ENCODE data around the gene TIMM22.
"Not testable (repeated sequence)": the region's sequence is repeated elsewhere in the genome, so short reads cannot be mapped to it uniquely, and the experiment has no call there.

Gene TIMM22

GRCh38 chr17:1043601-1044251 is 46.8 kb downstream of the TIMM22 start:
- DNase-seq = no peak

DNA sequence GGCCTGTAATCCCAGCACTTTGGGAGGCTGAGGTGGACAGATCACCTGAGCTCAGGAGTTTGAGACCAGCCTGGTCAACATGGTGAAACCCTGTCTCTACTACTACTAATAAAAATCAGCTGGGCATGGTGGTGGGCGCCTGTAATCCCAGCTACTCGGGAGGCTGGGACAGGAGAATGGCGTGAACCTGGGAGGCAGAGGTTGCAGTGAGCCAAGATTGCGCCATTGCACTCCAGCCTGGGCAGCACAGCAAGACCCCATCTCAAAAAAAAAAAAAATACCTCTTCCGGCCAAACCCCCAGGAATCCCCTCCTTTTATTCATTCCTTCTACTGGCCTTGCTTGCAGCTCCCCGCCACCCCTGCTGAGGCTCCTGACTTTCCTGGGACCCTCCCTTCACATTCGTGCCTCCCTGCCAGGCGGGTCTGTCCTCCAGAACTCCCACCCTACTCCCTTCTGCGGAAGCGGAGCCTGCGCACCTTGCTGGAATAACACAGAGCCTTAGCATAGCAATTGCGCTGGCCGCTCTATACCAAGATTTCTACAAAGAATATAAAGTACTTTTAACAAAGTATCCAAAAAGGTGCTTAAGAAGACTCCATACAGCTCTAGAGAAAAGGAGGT is 47.6 kb downstream of the TIMM22 start:
- not testable (repeated sequence) for DNase-seq

DNA sequence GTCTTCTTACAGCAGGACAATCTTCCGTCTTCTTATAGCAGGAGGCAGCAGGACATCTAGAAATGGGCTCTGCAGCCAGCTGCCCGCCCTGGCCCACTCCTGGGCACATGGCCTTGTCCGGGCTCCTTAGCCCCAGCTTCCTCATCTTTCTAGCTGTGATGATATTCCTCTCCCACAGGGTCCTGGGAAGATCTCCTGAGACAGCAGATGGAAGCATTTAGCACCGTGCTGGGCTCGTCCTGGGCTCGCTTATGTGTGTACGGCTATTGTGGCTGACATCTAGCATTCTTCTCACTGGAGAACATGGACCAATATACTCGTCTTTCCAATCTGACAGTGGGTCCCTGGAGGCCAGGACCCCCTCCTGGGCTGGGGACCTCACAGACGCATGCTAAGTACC is 48.5 kb downstream of the TIMM22 start:
- DNase-seq = no peak

- no peak for DNase-seq
These were observed 50.4 kb downstream of the TIMM22 start for GRCh38 chr17:1047177-1047878.

DNA sequence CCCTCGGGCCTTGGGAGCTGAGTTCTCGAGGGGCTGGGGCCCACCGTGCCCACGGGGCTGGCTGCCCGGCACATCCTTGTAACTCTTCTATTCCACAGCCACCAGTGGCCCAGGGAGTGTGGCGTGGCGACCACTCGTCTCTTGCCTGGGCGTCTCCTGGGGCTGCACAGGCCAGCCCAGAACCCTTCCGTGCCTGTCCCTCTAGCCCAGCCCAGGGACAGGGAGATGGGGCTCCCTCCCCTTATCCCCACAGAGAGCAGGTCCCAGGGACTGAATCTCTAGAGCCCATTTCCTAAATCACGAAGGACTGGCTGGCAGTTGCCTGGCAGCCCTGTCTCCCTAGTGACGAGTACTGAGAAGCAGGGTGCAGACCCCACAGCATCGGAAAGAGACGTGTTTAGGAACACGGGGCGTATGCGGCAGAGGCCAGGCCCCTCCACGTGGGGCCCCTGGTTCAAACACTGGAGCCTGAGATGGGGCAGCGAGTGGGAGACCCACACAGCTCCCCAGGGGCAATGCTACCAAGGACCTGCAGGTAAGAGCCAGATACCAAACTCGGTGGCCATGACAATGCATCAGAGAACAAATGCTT is 51.0 kb downstream of the TIMM22 start:
- DNase-seq = no peak

DNA sequence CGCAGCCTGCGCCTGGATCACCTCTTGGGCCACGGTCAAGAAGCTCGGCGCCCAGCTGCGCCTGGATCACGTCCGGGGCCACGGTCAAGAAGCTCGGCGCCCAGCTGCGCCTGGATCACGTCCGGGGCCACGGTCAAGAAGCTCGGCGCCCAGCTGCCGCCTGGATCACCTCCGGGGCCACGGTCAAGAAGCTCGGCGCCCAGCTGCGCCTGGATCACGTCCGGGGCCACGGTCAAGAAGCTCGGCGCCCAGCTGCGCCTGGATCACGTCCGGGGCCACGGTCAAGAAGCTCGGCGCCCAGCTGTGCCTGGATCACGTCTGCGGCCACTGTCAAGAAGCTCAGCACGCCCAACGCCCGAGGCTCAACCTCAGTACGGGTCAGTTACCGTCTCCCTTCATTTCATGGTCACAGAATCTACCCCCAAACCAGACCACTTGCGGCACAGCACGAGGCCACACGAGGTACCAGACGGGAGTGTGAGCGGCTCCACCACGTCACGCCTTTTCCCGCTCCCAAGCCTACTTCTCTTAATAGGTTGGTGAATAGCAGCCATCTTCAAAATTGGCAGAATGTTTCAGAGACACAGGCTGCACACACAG is 51.7 kb downstream of the TIMM22 start:
- DNase-seq = not testable (repeated sequence)

DNA sequence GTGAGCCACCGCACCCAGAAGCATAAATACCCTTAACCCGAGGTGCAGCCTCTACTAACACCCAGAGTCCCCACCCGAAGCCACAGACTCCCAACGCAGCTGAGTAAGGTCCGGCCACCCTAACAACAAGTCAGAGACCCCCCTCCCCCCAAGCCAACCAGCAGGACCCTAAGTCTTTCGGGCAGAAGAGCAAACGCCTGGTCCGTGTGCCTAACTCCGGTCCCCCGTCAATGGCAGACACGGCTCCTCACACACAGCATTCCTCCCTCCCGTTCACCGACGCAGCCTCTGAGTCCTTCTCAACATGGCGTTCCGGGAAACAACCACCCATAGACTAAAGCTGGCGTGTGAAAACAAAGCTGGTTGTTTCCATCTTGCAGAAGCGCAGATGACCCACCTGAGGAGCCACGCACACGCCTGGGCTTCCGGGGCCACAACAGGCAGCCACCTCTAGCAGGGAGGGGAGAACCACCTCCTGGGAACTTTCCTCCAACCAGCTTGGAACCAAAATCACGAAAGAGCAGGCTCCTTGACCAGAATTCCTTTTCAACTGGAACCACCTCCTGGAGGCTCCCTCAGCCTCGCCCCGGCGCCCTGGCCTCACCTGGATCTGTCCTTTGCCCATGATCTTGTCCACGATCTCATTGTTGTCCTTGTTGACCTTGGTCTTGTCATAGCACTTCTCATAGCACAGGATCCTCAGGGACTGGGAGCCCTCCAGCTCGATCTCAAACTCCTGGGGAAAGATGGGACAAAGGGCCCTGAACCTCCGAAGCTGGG is 52.7 kb downstream of the TIMM22 start:
- no peak for DNase-seq

DNA sequence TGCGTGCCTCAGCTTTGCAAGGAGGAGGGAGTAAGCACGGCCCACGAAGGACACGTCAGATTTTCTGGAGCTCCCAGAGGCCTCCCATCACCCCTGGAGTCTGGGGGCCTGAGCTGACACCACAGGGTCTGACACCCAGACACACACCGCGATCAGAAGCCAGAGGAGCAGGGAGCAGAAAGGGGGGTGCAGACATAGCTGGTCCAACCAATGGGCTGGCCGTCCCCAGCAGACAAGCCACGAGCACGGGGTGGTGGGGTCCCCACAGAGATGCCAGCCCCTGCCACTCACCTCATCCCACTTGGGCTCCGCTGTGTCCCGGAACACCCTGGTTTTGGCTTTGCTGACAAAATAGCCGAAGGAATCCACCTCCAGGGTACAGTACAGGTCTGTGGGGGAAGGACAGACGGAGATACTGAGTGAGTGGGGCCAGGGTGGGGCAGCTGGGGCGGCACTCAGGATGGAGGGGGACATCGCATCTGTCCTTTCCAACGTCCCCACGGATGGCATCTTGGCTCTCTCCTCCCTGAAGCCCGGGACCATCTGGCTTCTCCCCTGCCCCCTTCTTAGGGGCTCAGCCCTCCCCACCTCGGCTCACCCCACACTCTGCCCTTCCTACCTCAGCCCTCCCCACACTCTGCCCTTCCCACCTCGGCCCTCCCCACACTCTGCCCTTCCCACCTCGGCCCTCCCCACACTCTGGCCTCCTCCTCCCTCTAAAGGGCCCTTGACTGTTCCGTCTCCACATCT is 53.5 kb downstream of the TIMM22 start:
- no peak for DNase-seq

- DNase-seq = no peak
These were observed 54.3 kb downstream of the TIMM22 start for GRCh38 chr17:1050996-1051925.
